ENCODE measurements around the gene THSD4. TPM values are rescaled to one million over a fixed set of nuclear protein-coding genes. Genes with fewer than 3 reads are reported as not detected.
A peak's percentile ranks its signal among the peaks of the same experiment; 100 is the strongest.

The THSD4 gene
- total RNA-seq, 1 experiment from 2014 or later: 0.29 TPM

GRCh38 chr15:71597126-71597525 lies 481.9 kb downstream of the THSD4 start:
- ChIA-PET CTCF (interaction anchor here (0.7 kb wide), 1 partner anchor 686 kb away, joined by 3 read pairs; no protein-coding TSS in a partner anchor), POLR2A (no interaction called here)
- Histone ChIP-seq H3K27me3 (replicated peaks; ENCODE audit: control insufficient read depth, insufficient read depth, low read length) (no peaks in the 10 kb centered on the region), H3K4me1 (peaks cover 35% of the 10 kb centered on the region), H3K36me3 (ENCODE audit: control insufficient read depth, insufficient read depth, low read length) (no peaks in the 10 kb centered on the region), H3K4me3 (ENCODE audit: low read depth, low read length) (no peak overlapping the region), H3K9me3 (no peaks in the 10 kb centered on the region)
- TF ChIP-seq, protein P1, sequence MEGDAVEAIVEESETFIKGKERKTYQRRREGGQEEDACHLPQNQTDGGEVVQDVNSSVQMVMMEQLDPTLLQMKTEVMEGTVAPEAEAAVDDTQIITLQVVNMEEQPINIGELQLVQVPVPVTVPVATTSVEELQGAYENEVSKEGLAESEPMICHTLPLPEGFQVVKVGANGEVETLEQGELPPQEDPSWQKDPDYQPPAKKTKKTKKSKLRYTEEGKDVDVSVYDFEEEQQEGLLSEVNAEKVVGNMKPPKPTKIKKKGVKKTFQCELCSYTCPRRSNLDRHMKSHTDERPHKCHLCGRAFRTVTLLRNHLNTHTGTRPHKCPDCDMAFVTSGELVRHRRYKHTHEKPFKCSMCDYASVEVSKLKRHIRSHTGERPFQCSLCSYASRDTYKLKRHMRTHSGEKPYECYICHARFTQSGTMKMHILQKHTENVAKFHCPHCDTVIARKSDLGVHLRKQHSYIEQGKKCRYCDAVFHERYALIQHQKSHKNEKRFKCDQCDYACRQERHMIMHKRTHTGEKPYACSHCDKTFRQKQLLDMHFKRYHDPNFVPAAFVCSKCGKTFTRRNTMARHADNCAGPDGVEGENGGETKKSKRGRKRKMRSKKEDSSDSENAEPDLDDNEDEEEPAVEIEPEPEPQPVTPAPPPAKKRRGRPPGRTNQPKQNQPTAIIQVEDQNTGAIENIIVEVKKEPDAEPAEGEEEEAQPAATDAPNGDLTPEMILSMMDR (IDR thresholded peaks at IDR 0.05; ENCODE audit: insufficient read depth in 1 of 2, low read depth in 1 of 2, low read length in 1 of 2, severe bottlenecking in 1 of 2, unreplicated experiment in 1 of 2): no peak
- no TSS peak for BruUV-seq (replicated peaks)
- H3K36me3 Mint-ChIP-seq (ENCODE audit: insufficient read depth, unreplicated experiment): no peaks in the 10 kb centered on the region
- no peaks in the 10 kb centered on the region for H3K9me3 Mint-ChIP-seq (ENCODE audit: unreplicated experiment)
- intact Hi-C loops (cut with micrococcal nuclease; ENCODE audit: unreplicated experiment): no loop called here
- no peak overlapping the region for H3K4me3 Mint-ChIP-seq (ENCODE audit: unreplicated experiment)
- H3K27ac Mint-ChIP-seq (ENCODE audit: unreplicated experiment): no peak overlapping the region
- H3K27me3 Mint-ChIP-seq (ENCODE audit: insufficient read depth, unreplicated experiment): no peaks in the 10 kb centered on the region
- H3K4me1 Mint-ChIP-seq (ENCODE audit: low read depth, unreplicated experiment): peaks cover 22% of the 10 kb centered on the region
- no peak for DNase-seq

- Mint-ChIP-seq H3K27ac (ENCODE audit: unreplicated experiment) (no peak overlapping the region), H3K36me3 (ENCODE audit: insufficient read depth, unreplicated experiment) (no peaks in the 10 kb centered on the region), H3K9me3 (ENCODE audit: unreplicated experiment) (no peaks in the 10 kb centered on the region), H3K4me3 (ENCODE audit: unreplicated experiment) (no peak overlapping the region), H3K27me3 (ENCODE audit: insufficient read depth, unreplicated experiment) (no peaks in the 10 kb centered on the region), H3K4me1 (ENCODE audit: low read depth, unreplicated experiment) (peaks cover 23% of the 10 kb centered on the region)
- H3K4me1 ChIP-seq: peaks cover 35% of the 10 kb centered on the region
- intact Hi-C loops (cut with micrococcal nuclease; ENCODE audit: unreplicated experiment): no loop called here
- no peaks in the 10 kb centered on the region for H3K36me3 ChIP-seq (ENCODE audit: control insufficient read depth, insufficient read depth, low read length)
- no peaks in the 10 kb centered on the region for H3K27me3 ChIP-seq (replicated peaks; ENCODE audit: control insufficient read depth, insufficient read depth, low read length)
- ChIA-PET CTCF (no interaction called here), POLR2A (no interaction called here)
- no peak overlapping the region for H3K4me3 ChIP-seq (ENCODE audit: low read depth, low read length)
- BruUV-seq (replicated peaks): no TSS peak
- no peak for DNase-seq
- TF ChIP-seq, protein P1 (IDR thresholded peaks at IDR 0.05; ENCODE audit: insufficient read depth in 1 of 2, low read depth in 1 of 2, low read length in 1 of 2, severe bottlenecking in 1 of 2, unreplicated experiment in 1 of 2): no peak
- no peaks in the 10 kb centered on the region for H3K9me3 ChIP-seq
Measured at GRCh38 chr15:71597637-71598036, 482.4 kb downstream of the THSD4 start.

DNA sequence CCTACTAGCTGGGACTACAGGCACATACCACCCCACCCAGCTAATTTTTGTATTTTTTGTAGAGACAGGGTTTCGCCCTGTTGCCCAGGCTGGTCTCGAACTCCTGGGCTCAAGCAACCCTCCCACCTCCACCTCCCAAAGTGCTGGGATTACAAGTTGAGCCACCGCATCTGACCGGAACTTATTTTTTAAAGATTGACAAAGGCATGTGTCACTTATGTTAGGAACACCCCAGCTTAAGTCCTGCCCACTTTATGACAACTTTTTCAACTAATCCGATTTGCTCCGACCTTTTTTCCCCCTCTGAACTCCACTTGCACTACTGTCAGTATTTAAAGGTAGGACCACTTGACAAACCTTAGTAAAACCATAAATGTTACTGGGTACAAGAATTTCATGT lies 483.5 kb downstream of the THSD4 start:
- H3K4me3 ChIP-seq (ENCODE audit: low read depth, low read length): no peak overlapping the region
- BruUV-seq (replicated peaks): no TSS peak
- CTCF ChIA-PET: interaction anchor here (2.2 kb wide), 1 partner anchor 145 kb away, joined by 13 read pairs; no protein-coding TSS in a partner anchor

More for the DNA sequence above, 483.5 kb downstream of the THSD4 start:
- TF ChIP-seq, protein P1 (IDR thresholded peaks at IDR 0.05; ENCODE audit: insufficient read depth in 1 of 2, low read depth in 1 of 2, low read length in 1 of 2, severe bottlenecking in 1 of 2, unreplicated experiment in 1 of 2): no peak
- no peak for DNase-seq
- no peaks in the 10 kb centered on the region for H3K9me3 ChIP-seq
- POLR2A ChIA-PET: no interaction called here
- Mint-ChIP-seq H3K27ac (ENCODE audit: unreplicated experiment) (peak overlapping the region; percentile 11), H3K9me3 (ENCODE audit: unreplicated experiment) (no peaks in the 10 kb centered on the region), H3K4me1 (ENCODE audit: low read depth, unreplicated experiment) (peaks cover 23% of the 10 kb centered on the region), H3K4me3 (ENCODE audit: unreplicated experiment) (no peak overlapping the region), H3K36me3 (ENCODE audit: insufficient read depth, unreplicated experiment) (no peaks in the 10 kb centered on the region), H3K27me3 (ENCODE audit: insufficient read depth, unreplicated experiment) (no peaks in the 10 kb centered on the region)
- no peaks in the 10 kb centered on the region for H3K36me3 ChIP-seq (ENCODE audit: control insufficient read depth, insufficient read depth, low read length)
- intact Hi-C loops (cut with micrococcal nuclease; ENCODE audit: unreplicated experiment): no loop called here
- no peaks in the 10 kb centered on the region for H3K27me3 ChIP-seq (replicated peaks; ENCODE audit: control insufficient read depth, insufficient read depth, low read length)
- peaks cover 35% of the 10 kb centered on the region for H3K4me1 ChIP-seq
